ENCODE data around the gene RBM5.
A peak's percentile ranks its signal among the peaks of the same experiment; 100 is the strongest.

The RBM5 gene

DNA sequence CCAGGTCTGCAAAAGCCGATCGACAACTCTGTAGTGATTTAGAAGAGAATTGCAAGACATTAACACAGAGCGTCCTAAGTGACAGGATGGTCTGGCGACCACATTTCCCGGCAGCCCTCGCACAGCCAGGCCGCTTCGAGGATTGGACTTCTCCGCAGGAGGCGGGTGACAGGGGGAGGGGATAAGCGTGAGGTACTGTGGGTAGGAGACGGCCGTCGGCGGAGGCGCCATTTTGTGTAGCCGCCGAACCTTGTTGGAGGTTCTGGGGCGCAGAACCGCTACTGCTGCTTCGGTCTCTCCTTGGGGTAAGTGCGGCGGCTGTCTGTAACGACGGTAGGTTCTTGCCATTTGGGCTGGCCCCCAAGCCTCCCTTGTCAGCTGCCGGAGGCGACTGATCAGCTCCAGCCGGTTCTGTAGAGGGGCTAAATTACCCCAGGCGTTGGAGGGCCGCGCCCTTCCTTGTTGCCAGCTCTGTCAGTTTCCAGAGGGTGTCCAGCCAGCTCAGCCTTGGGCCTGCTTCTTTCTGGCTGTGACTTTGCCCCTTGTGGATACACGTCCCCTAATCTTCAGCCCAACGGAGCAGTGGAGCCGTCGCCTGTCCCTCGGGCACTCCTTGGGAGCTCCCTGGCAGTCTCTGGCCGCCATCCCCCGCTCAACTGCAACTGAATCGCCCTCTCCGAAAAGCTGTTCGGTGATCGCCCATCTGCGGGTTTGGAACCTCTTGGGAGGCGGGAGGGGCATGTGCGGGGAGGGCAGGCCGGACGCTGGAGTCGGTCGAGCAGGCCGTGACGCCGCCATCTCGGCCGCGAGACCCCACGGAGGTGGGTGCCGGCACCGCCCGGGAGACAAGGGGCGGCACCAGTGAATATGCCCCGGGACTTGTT lies at the start of gene RBM5:
Gene RBM5, plus strand, starts transcription at position 195 of the 884 bp plus-strand sequence. CDS start 1,516 bp downstream, outside the sequence.
- H3K27me3 ChIP-seq (ENCODE audit: insufficient read depth, low read depth): no peaks in the 10 kb centered on the region
- H3K4me3 ChIP-seq (IDR thresholded peaks at IDR 0.05; ENCODE audit: insufficient read depth, low read depth, low read length): peak within 1 kb of the TSS; percentile 82
- H3K4me1 ChIP-seq (ENCODE audit: low read depth, poor library complexity, severe bottlenecking): peaks cover 19% of the 10 kb centered on the region
- H4K20me1 ChIP-seq (ENCODE audit: insufficient read depth): no peaks in the 10 kb centered on the region
- peaks cover 34% of the 10 kb centered on the region for H3K79me2 ChIP-seq (ENCODE audit: insufficient read depth, low read depth)
- no peak for TF ChIP-seq CTCF (conservative IDR thresholded peaks at IDR 0.05; ENCODE audit: low read depth, low read length)
- H3K36me3 ChIP-seq (ENCODE audit: insufficient read depth): no peaks in the 10 kb centered on the region; the same call in 1 of the 2 replicates
- peak within 1 kb of the TSS; percentile 95 for H3K9ac ChIP-seq
- peak within 1 kb of the TSS; percentile 84 for H3K27ac ChIP-seq
- H2AFZ ChIP-seq (ENCODE audit: low read depth): peak within 1 kb of the TSS; percentile 65
- peak within 1 kb of the TSS; percentile 74 for H3K4me2 ChIP-seq

DNA sequence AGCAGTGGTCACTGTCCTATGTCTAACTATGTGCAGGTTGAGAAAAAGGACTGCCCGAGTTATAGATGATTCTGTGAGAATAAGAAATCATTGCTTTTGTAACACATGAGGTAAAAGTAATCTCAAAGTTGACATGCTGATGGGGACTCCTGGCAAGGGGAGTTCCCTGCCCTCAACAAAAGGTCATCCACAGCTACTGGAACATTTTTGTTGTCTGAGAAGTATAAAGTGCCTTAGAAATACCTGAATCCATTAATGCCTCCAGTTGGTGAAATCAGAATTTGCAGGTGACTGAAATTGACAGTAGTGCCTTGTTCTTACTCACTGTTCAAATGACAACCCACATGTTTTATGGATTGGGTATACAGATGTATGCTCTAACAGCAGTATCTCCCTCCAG lies 43.7 kb upstream of the RBM5 start:
- H3K4me2 ChIP-seq: no peak overlapping the region
- H3K4me3 ChIP-seq (IDR thresholded peaks at IDR 0.05; ENCODE audit: insufficient read depth, low read depth, low read length): no peak overlapping the region
- TF ChIP-seq CTCF (conservative IDR thresholded peaks at IDR 0.05; ENCODE audit: low read depth, low read length): no peak
- no peaks in the 10 kb centered on the region for H3K36me3 ChIP-seq (ENCODE audit: insufficient read depth)
- peaks cover 5% of the 10 kb centered on the region for H3K4me1 ChIP-seq (ENCODE audit: low read depth, poor library complexity, severe bottlenecking)
- no peak overlapping the region for H3K27ac ChIP-seq
- H3K79me2 ChIP-seq (ENCODE audit: insufficient read depth, low read depth): no peaks in the 10 kb centered on the region
- H2AFZ ChIP-seq (ENCODE audit: low read depth): no peak overlapping the region
- H4K20me1 ChIP-seq (ENCODE audit: insufficient read depth): no peaks in the 10 kb centered on the region
- H3K27me3 ChIP-seq (ENCODE audit: insufficient read depth, low read depth): no peaks in the 10 kb centered on the region
- H3K9ac ChIP-seq: no peak overlapping the region

DNA sequence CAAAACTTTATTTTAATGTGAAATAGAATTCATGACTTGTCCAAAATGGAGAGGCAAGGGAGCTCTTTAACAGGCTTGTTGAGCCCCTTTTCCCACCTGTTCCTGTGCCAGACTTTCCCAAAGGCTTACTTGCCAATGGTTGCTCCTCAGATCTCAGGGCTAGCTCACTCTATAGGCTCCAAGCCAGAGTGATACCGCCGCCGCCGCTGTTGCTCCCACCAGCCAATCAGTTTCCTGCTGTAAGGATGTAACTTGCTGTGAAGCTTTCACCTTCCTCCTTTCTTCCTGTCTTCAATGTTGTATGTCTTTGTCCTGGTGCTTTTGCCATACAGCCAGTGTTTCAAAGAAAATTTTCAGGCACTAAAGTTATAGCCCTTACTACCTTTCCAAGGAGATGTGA lies 41.3 kb upstream of the RBM5 start:
- no peaks in the 10 kb centered on the region for H3K36me3 ChIP-seq (ENCODE audit: insufficient read depth)
- peaks cover 13% of the 10 kb centered on the region for H3K4me1 ChIP-seq (ENCODE audit: low read depth, poor library complexity, severe bottlenecking)
- H2AFZ ChIP-seq (ENCODE audit: low read depth): no peak overlapping the region
- no peak overlapping the region for H3K4me2 ChIP-seq
- H3K4me3 ChIP-seq (IDR thresholded peaks at IDR 0.05; ENCODE audit: insufficient read depth, low read depth, low read length): no peak overlapping the region
- no peaks in the 10 kb centered on the region for H3K79me2 ChIP-seq (ENCODE audit: insufficient read depth, low read depth)
- no peak overlapping the region for H3K27ac ChIP-seq
- TF ChIP-seq CTCF (conservative IDR thresholded peaks at IDR 0.05; ENCODE audit: low read depth, low read length): no peak
- no peaks in the 10 kb centered on the region for H3K27me3 ChIP-seq (ENCODE audit: insufficient read depth, low read depth)
- no peaks in the 10 kb centered on the region for H4K20me1 ChIP-seq (ENCODE audit: insufficient read depth)
- H3K9ac ChIP-seq: no peak overlapping the region

DNA sequence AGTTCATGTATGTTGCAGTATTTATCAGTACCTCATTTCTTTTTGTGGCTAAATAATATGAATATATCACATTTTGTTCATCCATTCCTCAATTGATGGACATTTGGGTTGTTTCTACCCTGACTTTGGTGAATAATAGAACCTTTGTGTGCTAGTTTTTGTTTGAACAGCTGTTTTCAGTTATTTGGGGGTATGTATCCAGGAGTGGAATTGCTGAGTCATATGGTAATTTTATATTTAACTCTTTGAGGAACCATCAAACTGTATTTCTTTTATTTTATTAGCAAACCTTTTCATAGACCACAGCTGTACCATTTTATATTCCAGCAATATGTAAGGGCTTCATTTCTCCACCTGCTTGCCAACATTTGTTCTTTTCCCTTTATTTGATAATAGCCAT lies 38.4 kb upstream of the RBM5 start:
- H4K20me1 ChIP-seq (ENCODE audit: insufficient read depth): no peaks in the 10 kb centered on the region

More for the DNA sequence above, 38.4 kb upstream of the RBM5 start:
- H3K4me1 ChIP-seq (ENCODE audit: low read depth, poor library complexity, severe bottlenecking): peaks cover 13% of the 10 kb centered on the region
- H2AFZ ChIP-seq (ENCODE audit: low read depth): no peak overlapping the region
- TF ChIP-seq CTCF (conservative IDR thresholded peaks at IDR 0.05; ENCODE audit: low read depth, low read length): no peak
- no peaks in the 10 kb centered on the region for H3K27me3 ChIP-seq (ENCODE audit: insufficient read depth, low read depth)
- H3K36me3 ChIP-seq (ENCODE audit: insufficient read depth): no peaks in the 10 kb centered on the region
- no peak overlapping the region for H3K9ac ChIP-seq
- no peaks in the 10 kb centered on the region for H3K79me2 ChIP-seq (ENCODE audit: insufficient read depth, low read depth)
- H3K4me2 ChIP-seq: no peak overlapping the region
- H3K4me3 ChIP-seq (IDR thresholded peaks at IDR 0.05; ENCODE audit: insufficient read depth, low read depth, low read length): no peak overlapping the region
- no peak overlapping the region for H3K27ac ChIP-seq

All from KMS-11 (cell line).